HepG2 (cell line): ENCODE measurements around the gene HIVEP2. TPM values are rescaled to one million over a fixed set of nuclear protein-coding genes. Genes with fewer than 3 reads are reported as not detected.

Experiments used
- ATAC-seq: fragments of 200-7000 bp; cut with Tn5 transposase; 3 replicates; pipeline ENCODE4 v1.9.1; 2020; ENCODE audit warnings: mild to moderate bottlenecking, moderate library complexity
- BruUV-seq: library from RNA; stranded (reverse); fragments of 400-500 nt; replicated peaks from 2 replicates; lab custom pipeline; 2021; lab: Mats Ljungman, UMichigan
- CTCF ChIA-PET: fragments of 300-600 bp; formaldehyde crosslinking; extraction: SDS; loops from one replicate; lab custom pipeline; 2021; ENCODE audit warnings: low total read pairs, inconsistent platforms, low intra/inter-chr PET ratio; lab: Yijun Ruan, JAX
- POLR2A ChIA-PET: fragments of 350-600 bp; sonication (Branson Sonifier 250); formaldehyde crosslinking; loops from one replicate; lab custom pipeline; 2020; ENCODE audit warnings: antibody characterized with exemption, inconsistent platforms; lab: Yijun Ruan, JAX
- DNase-seq: peaks from one replicate; pipeline ENCODE4 v3.0.0-alpha.2; 2015; ENCODE audit warnings: low spot score
- FAIRE-seq: peaks from 3 replicates; lab custom pipeline; 2011; peaks lifted over from hg19 to GRCh38; lab: Jason Lieb, UNC
- H2AFZ ChIP-seq: one replicate; pipeline ENCODE4 v1.6.1; 2011; ENCODE audit warnings: low read length, inconsistent platforms
- H3K27ac ChIP-seq: fragments of 300-600 bp; 3 replicates; pipeline ENCODE4 v1.8.0; 2011; ENCODE audit warnings: mixed run types, mild to moderate bottlenecking, mixed read lengths, low read length, inconsistent platforms; ENCODE audit not compliant: insufficient read depth; ENCODE audit errors: extremely low read length
- H3K27me3 ChIP-seq, 2 experiments: fragments of 200-600 bp in 1 of 2; 2 replicates in 1 of 2; 3 replicates in 1 of 2; pipeline versions ENCODE4 v1.6.0 to v1.8.0; 2011; ENCODE audit warnings: low read length in 2 of 2, mild to moderate bottlenecking in 2 of 2, moderate library complexity in 2 of 2, inconsistent platforms in 1 of 2; ENCODE audit not compliant: insufficient read depth in 2 of 2, control insufficient read depth in 1 of 2
- H3K36me3 ChIP-seq, 2 experiments: fragments of 200-600 bp in 1 of 2; replicated peaks in 1 of 2; 2 replicates in 1 of 2; 3 replicates in 1 of 2; pipeline versions ENCODE4 v1.5.1 to v1.8.0; 2011; ENCODE audit warnings: low read length in 2 of 2, inconsistent platforms in 1 of 2; ENCODE audit not compliant: insufficient read depth in 2 of 2, control insufficient read depth in 1 of 2
- H3K4me1 ChIP-seq: 2 replicates; pipeline ENCODE4 v1.5.1; 2012; ENCODE audit warnings: low read length, inconsistent platforms; ENCODE audit not compliant: insufficient read depth
- H3K4me2 ChIP-seq: 2 replicates; pipeline ENCODE4 v1.6.0; 2011; ENCODE audit warnings: low read depth, low read length, inconsistent platforms
- H3K4me3 ChIP-seq, 3 experiments: fragments of 200-600 bp in 1 of 3; sonication (generic), shearing (Covaris generic) in 1 of 3; replicated peaks in 1 of 3; 2 replicates each; pipeline ENCODE4 v1.5.1; 2011 to 2016; ENCODE audit warnings: low read length in 3 of 3, inconsistent platforms in 2 of 3, low read depth in 2 of 3, mild to moderate bottlenecking in 2 of 3, control low read depth in 1 of 3, mixed read lengths in 1 of 3; ENCODE audit not compliant: insufficient read depth in 1 of 3
- H3K79me2 ChIP-seq: one replicate; pipeline ENCODE4 v1.6.1; 2011; ENCODE audit warnings: low read length, inconsistent platforms; ENCODE audit not compliant: insufficient read depth
- H3K9ac ChIP-seq: 2 replicates; pipeline ENCODE4 v1.6.0; 2011; ENCODE audit warnings: mild to moderate bottlenecking, low read depth, low read length, inconsistent platforms; ENCODE audit not compliant: insufficient read depth
- H3K9me3 ChIP-seq: 2 replicates; pipeline ENCODE4 v1.5.1; 2012; ENCODE audit warnings: mild to moderate bottlenecking, low read length
- H4K20me1 ChIP-seq: 2 replicates; pipeline ENCODE4 v1.6.0; 2011; ENCODE audit warnings: inconsistent platforms, mild to moderate bottlenecking, low read length, moderate library complexity; ENCODE audit not compliant: insufficient read depth
- FOXP1 ChIP-seq, 2 experiments: fragments of 450-650 bp in 1 of 2; IDR thresholded peaks; 2 replicates each; pipeline ENCODE4 v1.6.1; 2017 to 2018; ENCODE audit warnings: antibody characterized with exemption in 1 of 2
- ISX ChIP-seq: sonication (generic); formaldehyde crosslinking; conservative IDR thresholded peaks from 2 replicates; pipeline ENCODE4 v1.5.0; 2020; ENCODE audit warnings: missing genetic modification reagents
- NFIB ChIP-seq: sonication (generic); formaldehyde crosslinking; IDR thresholded peaks from 2 replicates; pipeline ENCODE4 v1.9.0; 2021; ENCODE audit warnings: missing genetic modification reagents, mild to moderate bottlenecking, borderline replicate concordance
- SP2 ChIP-seq: sonication (generic); formaldehyde crosslinking; IDR thresholded peaks from 2 replicates; pipeline ENCODE4 v1.5.1; 2020; ENCODE audit warnings: mild to moderate bottlenecking, missing genetic modification reagents
- XBP1 ChIP-seq: sonication (generic); formaldehyde crosslinking; IDR thresholded peaks from 2 replicates; pipeline ENCODE4 v1.5.0; 2020; ENCODE audit warnings: missing genetic modification reagents
- ZFP41 ChIP-seq: sonication (generic); formaldehyde crosslinking; IDR thresholded peaks from 2 replicates; pipeline ENCODE4 v1.4.0; 2020; ENCODE audit warnings: mild to moderate bottlenecking, missing genetic modification reagents, borderline replicate concordance
- ZNF12 ChIP-seq: sonication (generic); formaldehyde crosslinking; IDR thresholded peaks from 2 replicates; pipeline ENCODE4 v1.5.0; 2020; ENCODE audit warnings: missing genetic modification reagents
- ZNF615 ChIP-seq: sonication (generic); formaldehyde crosslinking; IDR thresholded peaks from 2 replicates; pipeline ENCODE4 v1.5.0; 2020; ENCODE audit warnings: mild to moderate bottlenecking, missing genetic modification reagents, borderline replicate concordance
- WGBS: methylation state at CpG from one replicate; pipeline ENCODE4 v1.1.6; 2017; ENCODE audit warnings: low lambda C conversion rate; 5-methylcytosine and 5-hydroxymethylcytosine counted together
- in situ Hi-C: cut with HindIII; loops from 2 replicates; pipeline ENCODE4 v1.10.0; 2017; ENCODE audit warnings: low pct_unique_long_range_greater_than_20kb; ENCODE audit not compliant: extremely low pct_ligation_motif_present
- intact Hi-C: fragments of 100-400 bp; cut with micrococcal nuclease; formaldehyde crosslinking; loops from one replicate; pipeline ENCODE4 v1.10.0; 2022; ENCODE audit not compliant: unreplicated experiment
- polyA plus RNA-seq, 8 experiments: library from polyadenylated mRNA; depleted of rRNA in 3 of 8; stranded (reverse) in 7 of 8; unstranded in 1 of 8; fragments of >200 nt; fragmentation: Illumina TruSeq in 4 of 8; extraction: Trizol in 4 of 8; gene quantifications; 2 replicates each; pipeline versions ENCODE4 v1.2.1 to v1.2.3, GENCODE V29; 2011 to 2016; ENCODE audit warnings: low read depth in 4 of 8, missing spikeins in 1 of 8, mixed read lengths in 1 of 8; ENCODE audit not compliant: insufficient read depth in 1 of 8
- total RNA-seq, 5 experiments: library from RNA; depleted of rRNA; stranded (reverse); fragments of >200 nt; fragmentation: Illumina TruSeq; extraction: Trizol; gene quantifications; 2 replicates each; pipeline ENCODE4 v1.2.3, GENCODE V29; 2016; ENCODE audit warnings: low read depth in 1 of 5
- TF ChIP-seq, protein P1 (sequence below): sonication (generic); formaldehyde crosslinking; IDR thresholded peaks from 2 replicates; pipeline ENCODE4 v1.5.1; 2020; ENCODE audit warnings: missing genetic modification reagents, mild to moderate bottlenecking, borderline replicate concordance
- TF ChIP-seq, protein P2 (sequence below): IDR thresholded peaks from 2 replicates; pipeline ENCODE4 v1.4.0; 2020; ENCODE audit warnings: mild to moderate bottlenecking, missing genetic modification reagents
- TF ChIP-seq, protein P3 (sequence below): sonication (generic); formaldehyde crosslinking; IDR thresholded peaks from 2 replicates; pipeline ENCODE4 v1.5.1; 2020; ENCODE audit warnings: mild to moderate bottlenecking, missing genetic modification reagents, borderline replicate concordance

HIVEP2 gene
- total and polyA plus RNA-seq, 2 of the 13 experiments (the other 11 are each of a cell fraction or from before 2014, with no cell fraction given) = 3.4 to 12.9 TPM

DNA sequence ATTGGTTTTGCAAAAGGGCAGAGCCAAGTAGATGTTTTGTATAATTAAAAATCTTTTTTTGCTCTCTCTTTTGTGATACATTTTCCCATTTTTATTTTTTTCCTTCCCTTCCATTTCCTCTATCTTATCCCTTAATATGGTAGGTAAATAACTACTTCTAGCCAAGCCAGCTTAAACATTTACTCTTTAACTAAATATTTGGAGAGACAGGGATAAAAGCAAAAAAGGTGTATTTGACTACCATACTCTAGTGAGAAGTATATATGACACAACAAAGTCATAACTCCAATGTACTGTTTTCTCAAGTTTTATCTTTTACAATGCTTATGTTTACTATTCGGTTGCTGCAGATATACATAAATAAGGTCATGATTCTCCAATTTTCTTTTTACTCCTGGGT lies 154.7 kb downstream of the HIVEP2 start (continued):
- TF ChIP-seq, protein P1, sequence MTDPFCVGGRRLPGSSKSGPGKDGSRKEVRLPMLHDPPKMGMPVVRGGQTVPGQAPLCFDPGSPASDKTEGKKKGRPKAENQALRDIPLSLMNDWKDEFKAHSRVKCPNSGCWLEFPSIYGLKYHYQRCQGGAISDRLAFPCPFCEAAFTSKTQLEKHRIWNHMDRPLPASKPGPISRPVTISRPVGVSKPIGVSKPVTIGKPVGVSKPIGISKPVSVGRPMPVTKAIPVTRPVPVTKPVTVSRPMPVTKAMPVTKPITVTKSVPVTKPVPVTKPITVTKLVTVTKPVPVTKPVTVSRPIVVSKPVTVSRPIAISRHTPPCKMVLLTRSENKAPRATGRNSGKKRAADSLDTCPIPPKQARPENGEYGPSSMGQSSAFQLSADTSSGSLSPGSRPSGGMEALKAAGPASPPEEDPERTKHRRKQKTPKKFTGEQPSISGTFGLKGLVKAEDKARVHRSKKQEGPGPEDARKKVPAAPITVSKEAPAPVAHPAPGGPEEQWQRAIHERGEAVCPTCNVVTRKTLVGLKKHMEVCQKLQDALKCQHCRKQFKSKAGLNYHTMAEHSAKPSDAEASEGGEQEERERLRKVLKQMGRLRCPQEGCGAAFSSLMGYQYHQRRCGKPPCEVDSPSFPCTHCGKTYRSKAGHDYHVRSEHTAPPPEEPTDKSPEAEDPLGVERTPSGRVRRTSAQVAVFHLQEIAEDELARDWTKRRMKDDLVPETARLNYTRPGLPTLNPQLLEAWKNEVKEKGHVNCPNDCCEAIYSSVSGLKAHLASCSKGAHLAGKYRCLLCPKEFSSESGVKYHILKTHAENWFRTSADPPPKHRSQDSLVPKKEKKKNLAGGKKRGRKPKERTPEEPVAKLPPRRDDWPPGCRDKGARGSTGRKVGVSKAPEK = no peak
- TF ChIP-seq XBP1 = no peak
- TF ChIP-seq ZNF615 = no peak
- no peak for TF ChIP-seq ZNF12 (CRISPR knock-in tag)
- TF ChIP-seq, protein P2, sequence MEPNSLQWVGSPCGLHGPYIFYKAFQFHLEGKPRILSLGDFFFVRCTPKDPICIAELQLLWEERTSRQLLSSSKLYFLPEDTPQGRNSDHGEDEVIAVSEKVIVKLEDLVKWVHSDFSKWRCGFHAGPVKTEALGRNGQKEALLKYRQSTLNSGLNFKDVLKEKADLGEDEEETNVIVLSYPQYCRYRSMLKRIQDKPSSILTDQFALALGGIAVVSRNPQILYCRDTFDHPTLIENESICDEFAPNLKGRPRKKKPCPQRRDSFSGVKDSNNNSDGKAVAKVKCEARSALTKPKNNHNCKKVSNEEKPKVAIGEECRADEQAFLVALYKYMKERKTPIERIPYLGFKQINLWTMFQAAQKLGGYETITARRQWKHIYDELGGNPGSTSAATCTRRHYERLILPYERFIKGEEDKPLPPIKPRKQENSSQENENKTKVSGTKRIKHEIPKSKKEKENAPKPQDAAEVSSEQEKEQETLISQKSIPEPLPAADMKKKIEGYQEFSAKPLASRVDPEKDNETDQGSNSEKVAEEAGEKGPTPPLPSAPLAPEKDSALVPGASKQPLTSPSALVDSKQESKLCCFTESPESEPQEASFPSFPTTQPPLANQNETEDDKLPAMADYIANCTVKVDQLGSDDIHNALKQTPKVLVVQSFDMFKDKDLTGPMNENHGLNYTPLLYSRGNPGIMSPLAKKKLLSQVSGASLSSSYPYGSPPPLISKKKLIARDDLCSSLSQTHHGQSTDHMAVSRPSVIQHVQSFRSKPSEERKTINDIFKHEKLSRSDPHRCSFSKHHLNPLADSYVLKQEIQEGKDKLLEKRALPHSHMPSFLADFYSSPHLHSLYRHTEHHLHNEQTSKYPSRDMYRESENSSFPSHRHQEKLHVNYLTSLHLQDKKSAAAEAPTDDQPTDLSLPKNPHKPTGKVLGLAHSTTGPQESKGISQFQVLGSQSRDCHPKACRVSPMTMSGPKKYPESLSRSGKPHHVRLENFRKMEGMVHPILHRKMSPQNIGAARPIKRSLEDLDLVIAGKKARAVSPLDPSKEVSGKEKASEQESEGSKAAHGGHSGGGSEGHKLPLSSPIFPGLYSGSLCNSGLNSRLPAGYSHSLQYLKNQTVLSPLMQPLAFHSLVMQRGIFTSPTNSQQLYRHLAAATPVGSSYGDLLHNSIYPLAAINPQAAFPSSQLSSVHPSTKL (CRISPR knock-in tag) = peak; percentile 74
- TF ChIP-seq FOXP1 (IDR thresholded peaks at IDR 0.05) = no peak
- peak; percentile 67 for TF ChIP-seq FOXP1 (CRISPR knock-in tag; IDR thresholded peaks at IDR 0.05)

DNA sequence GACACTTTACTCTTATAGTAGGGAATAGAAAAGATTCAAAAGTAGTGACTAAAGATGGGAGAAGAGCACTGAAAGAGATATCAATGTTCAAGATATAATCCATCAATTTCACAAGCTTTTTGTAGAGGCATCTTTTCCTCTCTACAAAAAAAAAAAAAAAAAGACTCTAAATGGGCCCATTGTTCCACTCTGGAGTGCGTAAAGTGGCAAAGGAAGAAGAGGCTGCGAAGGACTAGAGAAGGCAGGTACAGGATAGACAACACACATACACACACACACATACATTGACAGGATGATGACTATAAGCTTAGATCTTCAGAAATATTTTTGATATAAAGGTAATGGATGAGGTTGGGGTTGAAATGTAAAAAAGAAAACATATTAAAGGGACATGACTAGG lies 157.6 kb downstream of the HIVEP2 start:
- H4K20me1 ChIP-seq = peaks cover 6% of the 10 kb centered on the region; the same call in 1 of the 2 replicates
- no peak overlapping the region for H3K9ac ChIP-seq
- TF ChIP-seq SP2 (CRISPR knock-in tag) = no peak
- TF ChIP-seq, protein P3, sequence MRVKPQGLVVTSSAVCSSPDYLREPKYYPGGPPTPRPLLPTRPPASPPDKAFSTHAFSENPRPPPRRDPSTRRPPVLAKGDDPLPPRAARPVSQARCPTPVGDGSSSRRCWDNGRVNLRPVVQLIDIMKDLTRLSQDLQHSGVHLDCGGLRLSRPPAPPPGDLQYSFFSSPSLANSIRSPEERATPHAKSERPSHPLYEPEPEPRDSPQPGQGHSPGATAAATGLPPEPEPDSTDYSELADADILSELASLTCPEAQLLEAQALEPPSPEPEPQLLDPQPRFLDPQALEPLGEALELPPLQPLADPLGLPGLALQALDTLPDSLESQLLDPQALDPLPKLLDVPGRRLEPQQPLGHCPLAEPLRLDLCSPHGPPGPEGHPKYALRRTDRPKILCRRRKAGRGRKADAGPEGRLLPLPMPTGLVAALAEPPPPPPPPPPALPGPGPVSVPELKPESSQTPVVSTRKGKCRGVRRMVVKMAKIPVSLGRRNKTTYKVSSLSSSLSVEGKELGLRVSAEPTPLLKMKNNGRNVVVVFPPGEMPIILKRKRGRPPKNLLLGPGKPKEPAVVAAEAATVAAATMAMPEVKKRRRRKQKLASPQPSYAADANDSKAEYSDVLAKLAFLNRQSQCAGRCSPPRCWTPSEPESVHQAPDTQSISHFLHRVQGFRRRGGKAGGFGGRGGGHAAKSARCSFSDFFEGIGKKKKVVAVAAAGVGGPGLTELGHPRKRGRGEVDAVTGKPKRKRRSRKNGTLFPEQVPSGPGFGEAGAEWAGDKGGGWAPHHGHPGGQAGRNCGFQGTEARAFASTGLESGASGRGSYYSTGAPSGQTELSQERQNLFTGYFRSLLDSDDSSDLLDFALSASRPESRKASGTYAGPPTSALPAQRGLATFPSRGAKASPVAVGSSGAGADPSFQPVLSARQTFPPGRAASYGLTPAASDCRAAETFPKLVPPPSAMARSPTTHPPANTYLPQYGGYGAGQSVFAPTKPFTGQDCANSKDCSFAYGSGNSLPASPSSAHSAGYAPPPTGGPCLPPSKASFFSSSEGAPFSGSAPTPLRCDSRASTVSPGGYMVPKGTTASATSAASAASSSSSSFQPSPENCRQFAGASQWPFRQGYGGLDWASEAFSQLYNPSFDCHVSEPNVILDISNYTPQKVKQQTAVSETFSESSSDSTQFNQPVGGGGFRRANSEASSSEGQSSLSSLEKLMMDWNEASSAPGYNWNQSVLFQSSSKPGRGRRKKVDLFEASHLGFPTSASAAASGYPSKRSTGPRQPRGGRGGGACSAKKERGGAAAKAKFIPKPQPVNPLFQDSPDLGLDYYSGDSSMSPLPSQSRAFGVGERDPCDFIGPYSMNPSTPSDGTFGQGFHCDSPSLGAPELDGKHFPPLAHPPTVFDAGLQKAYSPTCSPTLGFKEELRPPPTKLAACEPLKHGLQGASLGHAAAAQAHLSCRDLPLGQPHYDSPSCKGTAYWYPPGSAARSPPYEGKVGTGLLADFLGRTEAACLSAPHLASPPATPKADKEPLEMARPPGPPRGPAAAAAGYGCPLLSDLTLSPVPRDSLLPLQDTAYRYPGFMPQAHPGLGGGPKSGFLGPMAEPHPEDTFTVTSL (CRISPR knock-in tag) = no peak
- no peak for TF ChIP-seq NFIB
- TF ChIP-seq ZFP41 = no peak
- no peak for TF ChIP-seq ISX (CRISPR knock-in tag)
- TF ChIP-seq, all 625 proteins: peak for 0
- CTCF ChIA-PET = no interaction called here
- H3K79me2 ChIP-seq = no peaks in the 10 kb centered on the region
- H3K4me1 ChIP-seq = peaks cover 10% of the 10 kb centered on the region
- no peaks in the 10 kb centered on the region for H3K27me3 ChIP-seq
- H3K9me3 ChIP-seq = no peaks in the 10 kb centered on the region
- no peak overlapping the region for H3K4me2 ChIP-seq
- ATAC-seq (no peak), FAIRE-seq (no peak), DNase-seq (no peak)
- WGBS = 99% methylated on average over 2 of the region's 2 CpGs
- H3K4me3 ChIP-seq = no peak overlapping the region
- in situ Hi-C loops = no loop called here
- no peaks in the 10 kb centered on the region for H3K36me3 ChIP-seq
- intact Hi-C loops = no loop called here
- no TSS peak for BruUV-seq
- H2AFZ ChIP-seq = no peak overlapping the region
- H3K27ac ChIP-seq = no peak overlapping the region
- POLR2A ChIA-PET = no interaction called here
